ENCODE data around the gene OOEP.
A peak's percentile ranks its signal among the peaks of the same experiment; 100 is the strongest.
"Not testable (repeated sequence)": the region's sequence is repeated elsewhere in the genome, so short reads cannot be mapped to it uniquely, and the experiment has no call there.

The OOEP gene

GRCh38 chr6:73369563-73369962, at the start of gene OOEP:
Gene OOEP (minus strand): TSS chr6:73369897. CDS start chr6:73369792, 105 bp downstream.
- no peak for DNase-seq
- intact Hi-C loops (cut with DNase I) = no loop called here

GRCh38 chr6:73418081-73418741, 48.5 kb upstream of the OOEP start:
- intact Hi-C loops (cut with DNase I) = no loop called here
- no peak for DNase-seq

GRCh38 chr6:73413102-73413501, 43.4 kb upstream of the OOEP start:
- no peak for DNase-seq
- intact Hi-C loops (cut with DNase I) = no loop called here

GRCh38 chr6:73409395-73409794, 39.7 kb upstream of the OOEP start:
- DNase-seq = no peak
- intact Hi-C loops (cut with DNase I) = no loop called here

- intact Hi-C loops (cut with DNase I) = no loop called here
- no peak for DNase-seq
Observed at GRCh38 chr6:73400656-73401055, 31.0 kb upstream of the OOEP start.

- DNase-seq = no peak
- intact Hi-C loops (cut with DNase I) = no loop called here
Observed at GRCh38 chr6:73395875-73396274, 26.2 kb upstream of the OOEP start.

- peak in 1 of 10 donors; percentile 14 for DNase-seq
- intact Hi-C loops (cut with DNase I) = no loop called here
Observed at GRCh38 chr6:73394577-73395354, 25.1 kb upstream of the OOEP start, which contains the start of gene DDX43. Gene DDX43 (plus strand): TSS chr6:73394828. CDS start chr6:73394906, 78 bp downstream.

GRCh38 chr6:73393278-73393677, 23.6 kb upstream of the OOEP start:
- DNase-seq = no peak

GRCh38 chr6:73392188-73392587, 22.5 kb upstream of the OOEP start:
- DNase-seq; intact Hi-C loops (cut with DNase I): not testable (repeated sequence)

More at GRCh38 chr6:73393278-73393677, 23.6 kb upstream of the OOEP start:
- intact Hi-C loops (cut with DNase I) = no loop called here

GRCh38 chr6:73391675-73392074, 22.0 kb upstream of the OOEP start:
- no peak for DNase-seq
- intact Hi-C loops (cut with DNase I) = no loop called here

GRCh38 chr6:73389854-73390253, 20.2 kb upstream of the OOEP start:
- DNase-seq = no peak
- intact Hi-C loops (cut with DNase I) = no loop called here

GRCh38 chr6:73388800-73389512, 19.3 kb upstream of the OOEP start:
- DNase-seq = peak in 8 of 10 donors; percentile 36 to 91 (median 48)
- intact Hi-C loops (cut with DNase I) = no loop called here

GRCh38 chr6:73388433-73388799, 18.7 kb upstream of the OOEP start:
- DNase-seq = no peak
- intact Hi-C loops (cut with DNase I) = no loop called here

- intact Hi-C loops (cut with DNase I) = no loop called here
- DNase-seq = no peak
Observed at GRCh38 chr6:73382462-73383113, 12.9 kb upstream of the OOEP start.

- DNase-seq; intact Hi-C loops (cut with DNase I): not testable (repeated sequence)
Observed at GRCh38 chr6:73381531-73381930, 11.8 kb upstream of the OOEP start.

- DNase-seq = no peak
Observed at GRCh38 chr6:73377225-73377624, 7.5 kb upstream of the OOEP start.

GRCh38 chr6:73375216-73375615, 5.5 kb upstream of the OOEP start:
- intact Hi-C loops (cut with DNase I) = no loop called here
- no peak for DNase-seq

More at GRCh38 chr6:73377225-73377624, 7.5 kb upstream of the OOEP start:
- intact Hi-C loops (cut with DNase I) = no loop called here

- no peak for DNase-seq
- intact Hi-C loops (cut with DNase I) = no loop called here
Observed at GRCh38 chr6:73372516-73372915, 2.8 kb upstream of the OOEP start.

- no peak for DNase-seq
- intact Hi-C loops (cut with DNase I) = no loop called here
Observed at GRCh38 chr6:73371984-73372383, 2.3 kb upstream of the OOEP start.

- intact Hi-C loops (cut with DNase I) = no loop called here
- peak in 1 of 10 donors; percentile 51 for DNase-seq
Observed at GRCh38 chr6:73369157-73369556, 540 bp downstream of the OOEP start.

- DNase-seq = peak in 1 of 10 donors; percentile 7
- intact Hi-C loops (cut with DNase I) = no loop called here
Observed at GRCh38 chr6:73368675-73369074, 1.0 kb downstream of the OOEP start.
